Measurements from ENCODE around the gene PDE4D.

DNA sequence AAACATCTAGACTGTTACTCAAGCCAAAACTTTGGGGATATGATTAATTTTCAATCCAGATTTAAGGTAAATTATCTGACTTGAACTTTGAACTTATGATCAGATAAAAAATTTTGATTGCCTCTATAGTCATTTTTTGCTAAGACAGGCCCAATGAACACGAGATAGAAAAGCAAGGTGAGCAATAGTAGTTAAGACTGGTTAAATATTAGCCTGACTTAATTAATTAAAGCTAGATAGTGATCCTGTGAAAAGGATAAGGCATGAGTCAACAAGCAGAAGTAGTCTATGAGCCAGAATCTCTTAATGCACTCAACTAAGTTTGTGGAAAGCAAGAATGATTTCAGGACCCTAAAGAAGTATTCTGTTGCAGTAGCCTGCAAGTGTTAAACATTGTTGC, 66.5 kb downstream of the PDE4D start:
- no peak for TF ChIP-seq ZC3H10 (CRISPR knock-in tag; IDR thresholded peaks at IDR 0.05)
- TF ChIP-seq, protein P1, sequence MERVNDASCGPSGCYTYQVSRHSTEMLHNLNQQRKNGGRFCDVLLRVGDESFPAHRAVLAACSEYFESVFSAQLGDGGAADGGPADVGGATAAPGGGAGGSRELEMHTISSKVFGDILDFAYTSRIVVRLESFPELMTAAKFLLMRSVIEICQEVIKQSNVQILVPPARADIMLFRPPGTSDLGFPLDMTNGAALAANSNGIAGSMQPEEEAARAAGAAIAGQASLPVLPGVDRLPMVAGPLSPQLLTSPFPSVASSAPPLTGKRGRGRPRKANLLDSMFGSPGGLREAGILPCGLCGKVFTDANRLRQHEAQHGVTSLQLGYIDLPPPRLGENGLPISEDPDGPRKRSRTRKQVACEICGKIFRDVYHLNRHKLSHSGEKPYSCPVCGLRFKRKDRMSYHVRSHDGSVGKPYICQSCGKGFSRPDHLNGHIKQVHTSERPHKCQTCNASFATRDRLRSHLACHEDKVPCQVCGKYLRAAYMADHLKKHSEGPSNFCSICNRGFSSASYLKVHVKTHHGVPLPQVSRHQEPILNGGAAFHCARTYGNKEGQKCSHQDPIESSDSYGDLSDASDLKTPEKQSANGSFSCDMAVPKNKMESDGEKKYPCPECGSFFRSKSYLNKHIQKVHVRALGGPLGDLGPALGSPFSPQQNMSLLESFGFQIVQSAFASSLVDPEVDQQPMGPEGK (CRISPR knock-in tag; IDR thresholded peaks at IDR 0.05; ENCODE audit: borderline replicate concordance): no peak
- no peak for TF ChIP-seq ZNF565 (CRISPR knock-in tag; conservative IDR thresholded peaks at IDR 0.05; ENCODE audit: low read depth)
- no peak for TF ChIP-seq ZFP30 (CRISPR knock-in tag; IDR thresholded peaks at IDR 0.05)
- no peak for TF ChIP-seq RARB (CRISPR knock-in tag; IDR thresholded peaks at IDR 0.05)
- TF ChIP-seq, protein P2, sequence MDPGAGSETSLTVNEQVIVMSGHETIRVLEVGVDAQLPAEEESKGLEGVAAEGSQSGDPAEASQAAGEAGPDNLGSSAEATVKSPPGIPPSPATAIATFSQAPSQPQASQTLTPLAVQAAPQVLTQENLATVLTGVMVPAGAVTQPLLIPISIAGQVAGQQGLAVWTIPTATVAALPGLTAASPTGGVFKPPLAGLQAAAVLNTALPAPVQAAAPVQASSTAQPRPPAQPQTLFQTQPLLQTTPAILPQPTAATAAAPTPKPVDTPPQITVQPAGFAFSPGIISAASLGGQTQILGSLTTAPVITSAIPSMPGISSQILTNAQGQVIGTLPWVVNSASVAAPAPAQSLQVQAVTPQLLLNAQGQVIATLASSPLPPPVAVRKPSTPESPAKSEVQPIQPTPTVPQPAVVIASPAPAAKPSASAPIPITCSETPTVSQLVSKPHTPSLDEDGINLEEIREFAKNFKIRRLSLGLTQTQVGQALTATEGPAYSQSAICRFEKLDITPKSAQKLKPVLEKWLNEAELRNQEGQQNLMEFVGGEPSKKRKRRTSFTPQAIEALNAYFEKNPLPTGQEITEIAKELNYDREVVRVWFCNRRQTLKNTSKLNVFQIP (CRISPR knock-in tag; IDR thresholded peaks at IDR 0.05; ENCODE audit: borderline replicate concordance, low read depth): no peak
- TF ChIP-seq TCF4 (CRISPR knock-in tag; IDR thresholded peaks at IDR 0.05; ENCODE audit: borderline replicate concordance): no peak
- TF ChIP-seq, protein P3, sequence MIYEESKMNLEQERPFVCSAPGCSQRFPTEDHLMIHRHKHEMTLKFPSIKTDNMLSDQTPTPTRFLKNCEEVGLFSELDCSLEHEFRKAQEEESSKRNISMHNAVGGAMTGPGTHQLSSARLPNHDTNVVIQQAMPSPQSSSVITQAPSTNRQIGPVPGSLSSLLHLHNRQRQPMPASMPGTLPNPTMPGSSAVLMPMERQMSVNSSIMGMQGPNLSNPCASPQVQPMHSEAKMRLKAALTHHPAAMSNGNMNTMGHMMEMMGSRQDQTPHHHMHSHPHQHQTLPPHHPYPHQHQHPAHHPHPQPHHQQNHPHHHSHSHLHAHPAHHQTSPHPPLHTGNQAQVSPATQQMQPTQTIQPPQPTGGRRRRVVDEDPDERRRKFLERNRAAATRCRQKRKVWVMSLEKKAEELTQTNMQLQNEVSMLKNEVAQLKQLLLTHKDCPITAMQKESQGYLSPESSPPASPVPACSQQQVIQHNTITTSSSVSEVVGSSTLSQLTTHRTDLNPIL (CRISPR knock-in tag; IDR thresholded peaks at IDR 0.05; ENCODE audit: low read depth): no peak
- TF ChIP-seq ZNF70 (CRISPR knock-in tag; IDR thresholded peaks at IDR 0.05): no peak

Measured in SK-N-SH treated with all-trans-retinoic acid at 6 μM for 48 hours (cell line).